HG03064 (cell line): ENCODE data around the gene COTL1.

Experiments
- ATAC-seq: cut with Tn5 transposase; IDR thresholded peaks from one replicate; pipeline ENCODE4 v1.9.1; 2021; ENCODE audit warnings: low read depth; ENCODE audit not compliant: unreplicated experiment

COTL1 gene

DNA sequence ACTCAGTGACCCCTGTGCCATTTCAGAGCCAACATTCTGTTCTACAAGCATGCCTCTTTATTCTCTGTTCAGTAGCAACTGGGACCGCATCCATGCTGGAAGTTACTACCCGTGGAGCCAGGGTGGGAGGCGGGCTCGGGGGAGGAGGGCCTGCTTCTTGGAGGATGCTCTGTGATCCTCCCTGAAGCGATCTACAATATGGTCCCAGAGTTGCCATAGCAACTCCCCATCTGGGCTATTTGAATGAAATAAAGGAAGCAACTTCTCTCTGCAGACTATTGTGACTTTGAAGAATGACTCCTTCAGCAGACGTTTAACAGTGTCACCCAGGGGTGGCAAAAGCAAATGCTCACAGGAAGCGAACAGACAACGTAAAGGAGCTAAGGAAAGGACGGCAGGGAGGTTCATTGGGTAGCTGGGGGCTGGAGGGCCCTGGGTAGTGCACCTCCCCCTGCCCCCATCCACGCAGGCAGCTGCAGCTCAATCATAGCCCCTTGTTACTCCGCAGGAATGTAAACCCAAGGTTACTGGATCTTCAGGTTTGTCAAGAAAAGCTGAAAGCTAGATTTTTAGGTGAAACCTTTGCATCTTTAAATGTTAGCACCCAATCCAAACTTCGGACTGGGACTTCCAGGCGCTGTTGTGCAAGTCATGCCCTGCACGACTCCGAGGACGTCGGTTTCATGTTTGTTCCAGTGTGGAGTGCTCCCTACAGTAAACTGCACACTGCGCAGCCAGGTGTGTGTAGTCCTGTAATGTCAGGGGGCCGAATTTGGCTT is 62.3 kb downstream of the COTL1 start:
- no peak for ATAC-seq

DNA sequence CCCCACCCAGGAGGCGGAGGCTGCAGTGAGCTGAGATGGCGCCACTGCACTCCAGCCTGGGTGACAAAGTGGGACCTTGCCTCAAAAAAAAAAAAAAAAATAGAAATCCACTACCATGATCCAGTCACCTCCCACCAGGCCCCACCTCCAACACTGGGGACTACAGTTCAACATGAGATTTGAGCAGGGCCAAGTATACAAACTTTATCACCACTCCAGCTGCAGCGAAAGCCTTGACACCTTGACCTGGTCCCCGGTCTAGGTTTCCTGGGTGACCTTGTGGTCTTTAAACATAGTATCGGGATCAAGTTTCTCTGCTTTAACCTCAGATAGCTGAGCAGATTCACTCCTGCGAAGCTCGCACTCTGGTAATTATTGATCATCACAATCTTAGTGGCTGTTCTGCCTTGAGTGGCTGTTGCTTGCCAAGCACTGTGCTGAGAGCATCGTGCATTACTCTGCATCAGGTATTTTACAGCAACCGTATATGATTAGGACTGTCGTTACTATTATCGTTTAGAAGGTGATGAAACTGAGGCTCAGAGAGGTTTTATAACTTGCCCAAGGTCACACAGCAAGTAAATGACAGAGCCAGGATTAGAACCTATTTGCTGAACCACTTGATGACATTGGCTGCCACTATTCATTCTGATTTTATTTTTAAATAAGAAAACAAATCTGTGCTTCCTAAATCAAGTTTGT is 63.1 kb downstream of the COTL1 start:
- no peak for ATAC-seq

DNA sequence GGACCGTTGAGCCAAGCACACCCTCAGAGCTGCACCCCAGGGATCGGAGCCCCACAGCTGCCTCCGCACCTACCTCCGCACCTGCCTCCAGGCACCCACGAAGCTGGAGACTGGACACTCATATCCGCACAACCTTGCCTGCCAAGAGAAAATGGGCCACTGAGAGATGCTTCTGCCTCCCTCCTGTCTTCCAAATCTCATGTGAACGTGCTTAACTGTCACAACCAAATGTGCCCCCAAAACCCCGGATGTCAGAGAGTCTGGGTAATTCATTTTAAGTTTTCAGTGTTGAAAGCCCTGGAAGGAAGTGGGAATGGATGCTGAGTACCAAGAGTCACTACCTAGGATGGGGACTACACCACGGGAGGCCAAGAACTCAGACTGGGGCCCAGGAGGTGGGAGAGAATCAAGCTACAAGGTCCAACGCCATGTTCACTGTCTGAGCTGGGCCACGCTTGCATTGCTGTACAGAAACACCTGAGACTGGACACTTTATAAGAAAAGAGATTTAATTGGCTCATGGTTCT is 63.9 kb downstream of the COTL1 start:
- ATAC-seq: no peak

DNA sequence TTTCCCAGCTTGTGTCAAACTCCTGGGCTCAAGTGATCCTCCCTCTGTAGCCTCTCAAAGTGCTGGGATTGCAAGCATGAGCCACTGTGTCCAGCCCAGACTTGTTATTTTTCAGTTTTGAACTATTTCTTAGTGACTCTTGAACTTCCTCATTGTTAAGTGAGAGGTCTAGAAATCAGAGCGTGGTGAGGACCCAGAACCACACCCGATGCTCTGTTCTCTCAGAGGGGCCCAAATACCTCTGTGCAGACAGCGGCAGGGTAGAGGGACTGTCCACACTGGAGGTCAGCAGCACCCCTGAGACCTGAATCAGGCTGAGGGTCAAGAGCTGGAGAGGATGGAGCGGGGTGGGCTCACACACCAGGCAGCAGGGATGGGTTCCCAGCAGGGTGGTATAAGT is 65.7 kb downstream of the COTL1 start:
- ATAC-seq: no peak

DNA sequence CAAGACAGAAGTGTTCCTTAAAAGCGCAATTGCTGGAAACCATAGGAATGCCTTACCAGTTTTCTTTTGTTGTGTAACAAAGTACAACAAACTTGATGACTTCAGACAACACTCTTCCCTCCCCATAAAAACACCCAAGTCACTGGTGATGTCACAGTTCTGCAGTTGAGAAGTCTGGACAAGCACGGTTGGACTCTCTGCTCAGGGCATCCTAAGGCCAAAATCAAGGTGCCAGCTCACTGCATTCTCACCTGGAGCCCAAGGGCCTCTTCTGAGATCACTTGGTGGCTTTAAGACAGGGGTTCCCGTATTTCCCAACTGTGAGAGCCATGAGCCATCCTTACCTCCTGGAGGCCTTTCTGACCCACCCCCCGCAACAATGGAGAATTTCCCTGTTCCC is 67.8 kb downstream of the COTL1 start:
- ATAC-seq: no peak

DNA sequence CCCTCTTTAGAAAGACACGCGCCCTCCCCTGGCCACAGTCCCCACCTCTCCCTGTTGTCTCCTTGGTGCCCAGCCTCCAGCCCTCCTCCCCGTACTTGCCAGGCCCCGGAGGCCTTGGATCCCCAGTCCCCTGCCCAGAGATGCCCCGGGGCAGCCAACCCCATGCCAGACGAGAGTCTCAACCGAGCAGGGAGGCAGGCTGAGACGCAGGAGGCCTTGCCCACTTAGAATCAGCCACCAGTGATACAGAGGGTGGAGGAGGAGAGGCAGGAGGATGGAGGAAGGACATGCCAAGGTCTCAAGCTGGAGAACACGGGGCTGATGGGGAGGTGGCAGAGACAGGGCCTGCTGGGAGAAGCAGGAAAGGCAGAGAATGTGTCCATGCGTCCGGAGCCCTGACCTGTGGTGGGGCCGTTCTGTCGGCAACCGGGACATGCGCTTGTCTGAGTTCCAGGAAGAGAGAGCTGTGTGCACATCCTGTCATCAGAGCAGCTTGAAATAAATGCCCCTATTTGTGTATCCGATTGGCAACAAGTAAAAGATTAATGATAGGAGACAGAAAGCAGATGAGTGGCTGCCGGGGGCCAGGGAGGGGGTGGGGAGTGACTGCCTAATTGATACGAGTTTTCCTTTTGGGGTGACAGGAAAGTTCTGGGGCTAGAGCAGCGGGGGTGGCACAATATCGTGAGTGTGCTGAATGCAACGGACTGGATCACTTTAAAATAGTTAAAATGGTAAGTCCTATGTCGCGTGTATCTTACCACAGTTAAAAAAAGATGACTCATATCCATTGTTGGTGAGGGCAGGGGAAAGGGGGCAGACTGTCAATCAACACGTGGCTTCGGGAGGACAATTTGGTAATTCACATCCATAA is 68.7 kb downstream of the COTL1 start:
- ATAC-seq: no peak

DNA sequence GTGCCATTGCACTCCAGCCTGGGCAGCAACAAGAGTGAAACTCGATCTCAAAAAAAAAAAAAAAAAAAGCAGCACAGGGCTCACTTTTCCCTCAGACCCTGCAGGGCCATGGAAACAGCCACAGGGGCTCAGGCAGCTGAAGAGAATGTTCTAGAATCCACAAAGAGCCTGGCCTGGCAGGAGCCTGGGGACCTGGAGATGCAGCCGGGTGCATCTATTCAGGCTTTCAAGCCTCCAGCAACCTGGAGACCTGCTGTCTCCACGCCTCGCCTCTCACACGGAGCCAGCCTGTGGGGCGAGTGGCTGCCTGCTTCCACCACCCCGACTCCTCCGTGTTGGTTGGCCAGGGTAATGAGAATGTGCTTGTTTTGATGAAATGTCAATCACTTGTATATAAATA is 69.4 kb downstream of the COTL1 start:
- ATAC-seq: no peak

DNA sequence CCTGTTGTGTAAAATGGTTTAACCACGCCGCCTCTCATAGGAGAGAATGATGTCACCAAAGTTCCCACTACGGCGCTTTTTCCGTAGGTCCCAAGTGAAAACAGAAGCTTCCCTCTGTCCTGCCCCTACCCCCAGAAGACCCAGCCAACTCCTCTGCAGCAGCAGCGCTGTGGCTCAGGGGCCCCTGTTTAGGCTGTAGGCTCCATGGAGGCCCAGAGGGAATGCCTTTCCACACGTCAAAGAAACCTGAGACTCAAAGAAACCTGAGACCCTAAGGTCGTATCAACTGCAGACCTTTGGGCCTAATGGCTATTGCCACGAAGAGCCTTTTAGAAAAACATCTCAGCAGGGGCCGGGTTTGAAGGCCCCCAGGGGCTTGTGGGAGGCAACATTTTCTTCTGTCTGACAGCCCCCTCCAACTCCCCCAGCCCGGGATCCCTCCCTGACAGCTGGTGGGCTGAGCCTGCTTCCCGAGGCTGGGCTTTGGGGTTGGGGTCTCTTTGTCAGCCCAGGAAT is 70.3 kb downstream of the COTL1 start:
- ATAC-seq: no peak

DNA sequence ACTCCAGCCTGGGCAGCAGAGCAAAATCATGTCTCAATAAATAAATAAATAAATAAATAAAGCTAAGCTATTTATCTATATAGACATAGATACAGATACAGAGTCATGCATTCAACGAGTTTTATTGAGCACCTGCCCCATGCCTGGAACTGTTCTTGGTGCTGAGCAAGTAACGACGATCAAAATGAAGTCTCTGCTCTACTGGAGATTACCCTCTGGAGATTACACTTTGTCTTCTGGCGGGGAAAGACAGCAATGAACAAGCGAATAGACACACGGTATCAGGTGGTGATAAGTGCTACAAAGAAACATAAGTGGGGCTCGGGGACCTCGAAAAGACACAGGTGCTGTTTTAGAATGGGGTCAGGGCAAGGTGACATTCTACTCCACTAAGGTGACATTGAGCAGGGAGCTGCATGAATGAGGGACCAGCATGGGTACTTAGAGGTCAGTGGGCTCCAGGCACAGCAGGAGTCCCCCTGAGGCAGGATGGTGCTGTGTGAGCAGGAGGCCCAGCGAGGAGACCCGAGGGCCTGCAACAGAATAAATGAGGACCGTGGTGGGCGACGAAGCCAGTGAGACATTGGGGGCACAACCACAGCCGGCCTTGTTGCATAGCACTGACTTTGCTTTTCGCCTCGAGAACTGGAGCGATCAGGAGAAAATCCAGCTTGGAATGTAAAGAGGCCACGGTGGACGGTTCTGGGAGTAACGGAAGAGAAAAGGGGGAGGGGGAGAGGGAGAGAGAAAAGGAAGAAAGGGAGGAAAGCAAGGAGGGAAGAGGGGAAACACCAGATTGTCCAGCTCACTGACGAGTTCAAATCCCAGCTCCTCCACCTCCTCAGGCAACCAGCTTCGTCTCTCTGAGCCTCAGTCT is 71.0 kb downstream of the COTL1 start:
- no peak for ATAC-seq

DNA sequence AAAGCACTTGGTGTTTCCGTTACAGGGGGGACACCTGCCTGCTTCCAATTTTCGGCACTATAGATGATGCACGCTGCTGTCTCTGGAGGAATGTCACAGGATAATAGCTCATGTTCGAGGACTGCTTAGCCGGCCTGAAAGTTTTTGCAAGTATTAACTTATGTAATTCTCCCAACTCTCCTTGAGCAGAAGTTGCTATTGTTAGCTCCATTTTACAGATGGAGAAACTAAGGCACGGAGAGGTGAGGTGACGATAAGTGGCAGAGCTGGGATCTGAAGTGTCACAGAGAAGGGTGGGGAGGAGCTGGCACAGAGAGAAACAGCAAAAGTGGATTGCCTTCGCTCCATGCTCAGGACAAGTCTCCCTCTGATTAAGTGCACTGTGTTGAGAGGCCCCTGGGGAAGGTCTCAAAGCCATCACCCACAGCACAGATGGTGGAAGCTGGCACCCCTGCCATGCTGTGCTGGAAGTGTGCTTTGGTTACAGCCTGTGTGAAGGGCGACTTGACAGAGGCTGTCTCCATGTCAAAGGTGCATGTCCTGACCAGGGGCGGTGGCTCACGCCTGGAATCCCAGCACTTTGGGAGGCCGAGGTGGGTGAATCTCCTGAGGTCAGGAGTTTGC is 72.7 kb downstream of the COTL1 start:
- no peak for ATAC-seq

DNA sequence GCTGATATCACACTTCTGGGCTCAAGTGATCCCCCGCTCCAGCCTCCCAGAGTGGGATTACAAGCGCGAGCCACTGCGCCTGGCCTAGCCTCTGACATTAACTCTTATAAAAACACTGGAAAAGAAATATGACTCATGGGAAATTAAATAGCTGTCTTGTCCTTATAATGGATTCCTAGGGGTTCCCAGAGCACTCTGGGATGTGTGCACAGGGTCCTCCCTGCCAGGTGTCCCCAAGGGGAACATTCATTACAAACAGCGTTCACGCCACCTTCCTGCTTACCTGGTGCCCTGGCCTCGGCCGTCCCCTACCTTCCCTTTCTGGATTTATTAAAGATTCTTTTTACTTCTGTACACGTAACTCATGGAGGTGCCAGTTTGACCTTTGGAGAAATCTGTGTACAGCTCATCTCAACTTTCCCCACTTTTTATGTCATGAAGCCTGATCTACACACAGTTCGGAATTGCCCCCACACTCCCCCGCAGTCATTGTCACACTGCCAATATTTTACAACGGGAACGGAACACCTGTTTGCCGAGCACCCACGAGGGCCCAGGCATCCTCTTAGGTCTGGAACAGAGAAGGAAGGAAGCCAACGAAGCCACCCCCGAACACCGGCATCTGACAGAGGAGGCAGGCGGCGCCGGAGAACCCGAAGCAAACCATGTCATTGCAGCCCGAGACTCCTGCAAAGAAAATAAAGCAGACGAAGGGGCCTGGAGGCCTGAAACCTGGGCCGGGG is 73.7 kb downstream of the COTL1 start:
- ATAC-seq: no peak

DNA sequence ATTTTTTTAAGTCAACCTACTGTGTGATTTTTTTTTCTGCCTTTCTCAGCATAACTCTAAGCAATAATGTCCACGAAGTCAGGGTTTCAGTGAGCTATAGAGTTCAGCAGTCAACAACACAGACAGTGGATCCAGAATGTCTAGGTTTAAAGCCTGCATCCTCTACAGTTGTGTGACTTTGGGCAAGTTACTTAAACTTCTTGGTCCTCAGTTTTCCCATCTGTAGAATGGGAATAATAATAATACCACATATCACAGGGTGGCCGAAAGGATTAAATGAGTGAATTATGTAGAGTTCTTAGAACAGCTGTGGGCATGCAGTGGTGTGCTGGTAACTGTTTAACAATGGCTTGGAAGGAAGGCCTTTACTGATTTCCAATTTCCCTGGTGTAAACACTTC is 74.6 kb downstream of the COTL1 start:
- no peak for ATAC-seq

DNA sequence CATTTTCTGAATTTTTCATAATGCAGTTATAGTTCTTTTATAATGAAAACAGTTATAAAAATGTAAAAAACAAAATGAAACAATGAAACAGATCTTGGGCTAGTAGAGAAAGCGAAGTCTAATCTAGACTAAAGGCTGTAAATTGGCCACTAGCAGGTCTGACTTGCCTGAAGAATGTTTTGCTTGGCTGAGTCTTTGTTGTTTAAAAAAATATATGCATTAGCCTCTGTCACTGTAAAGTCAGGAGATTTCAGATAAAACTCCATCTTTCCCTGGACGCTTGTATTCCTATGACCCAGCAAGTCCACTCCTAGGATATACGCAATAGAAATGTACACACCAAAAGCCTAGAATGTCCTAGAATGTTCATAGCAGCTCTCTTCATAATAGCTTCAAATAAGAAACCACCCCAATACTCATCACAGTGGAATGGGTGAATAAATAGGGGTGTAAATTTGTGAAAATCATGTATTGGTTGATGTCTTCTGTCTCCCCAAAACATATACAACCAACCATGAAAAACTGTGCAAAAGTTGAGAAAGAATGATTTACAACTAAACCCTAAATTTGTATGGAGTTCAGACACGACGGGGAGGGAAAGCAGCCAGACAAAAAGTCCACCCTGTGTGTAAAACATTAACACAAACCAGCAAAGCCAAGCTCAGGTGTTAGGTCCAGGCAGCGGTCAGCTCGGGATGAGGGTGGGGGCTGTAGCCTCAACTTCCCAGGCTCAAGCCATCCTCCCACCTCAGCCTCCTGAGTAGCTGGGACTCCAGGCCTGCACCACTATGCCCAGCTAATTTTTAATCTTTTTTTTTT is 75.7 kb downstream of the COTL1 start:
- ATAC-seq: no peak

DNA sequence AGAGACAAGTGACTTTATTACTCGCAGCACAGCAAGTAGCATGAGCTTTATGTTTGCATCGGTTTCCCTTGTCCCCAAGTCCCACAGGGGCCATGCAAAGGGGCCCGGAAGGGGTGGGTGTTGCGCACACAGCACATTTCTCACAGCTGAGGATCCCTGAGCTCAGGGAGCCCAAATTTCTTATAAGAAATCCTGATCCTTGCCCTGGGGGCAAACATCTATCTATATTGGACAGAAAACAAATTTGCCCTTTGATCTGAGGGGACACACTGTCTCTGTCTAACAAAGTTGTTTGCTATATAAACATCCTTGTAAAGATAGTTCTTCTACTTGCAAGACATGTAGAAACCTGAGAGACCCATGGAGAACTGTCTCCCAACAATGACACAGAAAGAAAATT is 77.7 kb downstream of the COTL1 start:
- ATAC-seq: no peak

DNA sequence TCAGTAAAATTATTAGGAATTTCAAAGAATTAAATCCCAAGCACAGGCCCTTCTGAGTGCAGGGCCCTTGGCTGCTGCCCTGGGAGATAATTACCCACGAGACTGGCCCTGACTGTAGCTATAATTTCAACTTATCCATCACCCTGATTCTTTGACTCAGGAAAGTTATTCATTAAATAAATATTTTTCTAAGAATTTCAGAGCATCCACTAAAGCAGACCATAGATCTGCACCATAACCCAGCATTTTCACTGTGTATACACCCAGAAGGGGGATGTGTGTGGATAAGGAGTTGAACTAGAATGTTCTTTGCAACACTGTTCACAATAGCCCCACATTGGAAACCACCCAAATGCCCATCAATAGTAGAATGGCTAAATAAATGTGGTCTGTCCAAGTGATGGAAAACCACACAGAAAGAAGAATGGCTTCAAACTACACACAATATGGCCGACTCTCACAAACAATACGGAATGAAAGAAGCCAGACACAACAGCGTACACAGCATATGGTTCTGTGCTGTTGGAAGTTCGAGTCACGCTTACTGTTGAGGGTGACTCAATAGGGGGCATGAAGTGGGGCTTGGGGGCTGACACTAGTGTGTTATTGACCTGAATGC is 79.5 kb downstream of the COTL1 start:
- no peak for ATAC-seq

DNA sequence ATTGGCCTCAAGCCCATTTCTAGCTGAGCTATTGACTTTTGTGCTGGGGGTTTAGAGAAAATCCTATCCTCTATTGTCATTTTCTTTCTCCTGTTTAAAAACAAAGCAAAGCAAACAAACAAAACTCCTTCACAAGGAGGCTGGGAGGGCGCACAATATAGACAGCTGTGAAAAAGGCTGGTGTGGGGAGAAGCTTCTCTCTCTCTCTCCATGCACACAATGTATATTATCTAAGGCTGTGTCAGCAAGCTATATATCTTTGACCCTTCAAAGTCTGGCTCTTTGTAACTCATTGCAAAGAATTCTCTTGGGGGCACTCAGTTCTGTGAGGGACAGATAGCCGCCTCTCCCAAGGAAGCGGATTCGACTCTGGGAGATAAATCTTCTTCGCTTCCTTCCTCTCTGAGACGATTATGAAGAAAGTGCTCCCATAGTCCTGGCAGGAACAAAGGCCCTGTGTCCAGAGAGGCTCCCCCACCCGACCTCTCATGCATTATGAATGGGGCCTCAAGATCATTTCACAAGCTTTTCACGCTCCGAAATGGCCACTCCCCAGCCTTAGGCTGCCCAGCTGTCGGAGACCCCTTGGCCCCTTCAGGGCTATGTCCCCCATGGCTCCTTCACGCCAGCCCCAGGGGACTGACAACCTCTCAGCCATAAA is 80.3 kb downstream of the COTL1 start:
- no peak for ATAC-seq

DNA sequence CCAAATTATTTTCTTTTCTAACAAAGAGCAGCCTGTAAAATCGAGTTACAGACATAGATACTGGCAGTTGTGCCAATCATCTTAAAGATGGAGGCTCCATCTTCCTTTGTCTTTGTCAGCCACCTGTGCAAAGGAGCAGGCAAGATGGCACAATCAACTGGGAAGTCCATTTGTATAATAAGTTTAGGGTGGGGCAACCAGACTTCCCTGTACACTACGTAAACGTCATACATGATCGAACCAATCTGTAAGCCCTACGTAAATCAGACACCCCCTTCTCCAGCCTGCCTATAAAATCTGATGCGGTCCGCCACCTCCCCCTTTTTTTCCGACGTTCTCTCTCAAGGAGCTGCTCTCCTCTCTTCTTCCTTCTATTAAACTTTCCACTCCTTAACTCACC is 82.0 kb downstream of the COTL1 start:
- ATAC-seq: no peak
